ENCODE results near the gene ADCY3. TPM values are rescaled to one million over a fixed set of nuclear protein-coding genes. Genes with fewer than 3 reads are reported as not detected.

ADCY3 gene
- total and polyA plus RNA-seq, 2 of the 13 experiments (the other 11 are each of a cell fraction or from before 2014, with no cell fraction given): 0.11 to 0.61 TPM

DNA sequence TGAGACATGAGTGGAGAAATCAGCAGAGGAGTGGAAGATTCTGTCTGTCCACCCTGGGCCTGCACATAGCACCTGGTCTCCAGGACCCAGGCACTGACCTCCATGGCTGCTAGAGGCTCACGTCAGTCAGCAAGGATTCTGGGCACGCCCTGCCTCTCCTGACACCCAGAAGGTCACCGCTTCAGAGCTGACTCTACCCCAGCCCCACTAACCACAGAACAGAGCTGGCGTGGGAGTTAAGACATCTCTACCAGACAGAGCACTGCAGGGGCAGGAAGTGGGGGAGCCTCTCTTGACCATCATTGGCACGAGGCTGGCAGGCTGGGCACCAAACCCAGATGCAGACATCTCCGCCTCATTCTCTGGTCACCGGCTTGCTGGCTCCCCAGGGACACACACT, 3.0 kb downstream of the ADCY3 start:
- H4K20me1 ChIP-seq (ENCODE audit: insufficient read depth, low read length): no peaks in the 10 kb centered on the region; the same call in 1 of the 2 replicates
- DNase-seq (ENCODE audit: low spot score) (no peak), ATAC-seq (no peak), FAIRE-seq (no peak)
- no TSS peak for BruUV-seq (replicated peaks)
- 41% methylated on average over 7 of the region's 7 CpGs for WGBS (ENCODE audit: low lambda C conversion rate)
- H3K4me2 ChIP-seq (ENCODE audit: low read depth, low read length): no peak overlapping the region
- in situ Hi-C loops (cut with HindIII; ENCODE audit: extremely low pct_ligation_motif_present, low pct_unique_long_range_greater_than_20kb): no loop called here
- no peaks in the 10 kb centered on the region for H3K9me3 ChIP-seq (ENCODE audit: low read length)
- no peak overlapping the region for H3K9ac ChIP-seq (ENCODE audit: insufficient read depth, low read depth, low read length)
- peaks cover 22 to 78% of the 10 kb centered on the region in 2 experiments for H3K27me3 ChIP-seq (ENCODE audit: control insufficient read depth in 1 of 2, insufficient read depth in 2 of 2, low read length in 2 of 2)
- TF ChIP-seq KLF15 (CRISPR knock-in tag; IDR thresholded peaks at IDR 0.05; ENCODE audit: borderline replicate concordance): no peak
- peaks cover 13% of the 10 kb centered on the region for H3K4me1 ChIP-seq (ENCODE audit: insufficient read depth, low read length)
- H3K79me2 ChIP-seq (ENCODE audit: insufficient read depth, low read length): no peaks in the 10 kb centered on the region
- CTCF ChIA-PET (ENCODE audit: low intra/inter-chr PET ratio, low total read pairs): no interaction called here
- H3K4me3 ChIP-seq (replicated peaks in 1 of 3; ENCODE audit: insufficient read depth in 1 of 3, low read depth in 2 of 3, low read length in 3 of 3): no peak overlapping the region
- POLR2A ChIA-PET: no interaction called here
- no peak overlapping the region for H2AFZ ChIP-seq (ENCODE audit: low read length)
- intact Hi-C loops (cut with micrococcal nuclease; ENCODE audit: unreplicated experiment): no loop called here
- H3K27ac ChIP-seq (ENCODE audit: extremely low read length, insufficient read depth, low read length): no peak overlapping the region
- no peaks in the 10 kb centered on the region for H3K36me3 ChIP-seq (replicated peaks in 1 of 2; ENCODE audit: control insufficient read depth in 1 of 2, insufficient read depth in 2 of 2, low read length in 2 of 2)

DNA sequence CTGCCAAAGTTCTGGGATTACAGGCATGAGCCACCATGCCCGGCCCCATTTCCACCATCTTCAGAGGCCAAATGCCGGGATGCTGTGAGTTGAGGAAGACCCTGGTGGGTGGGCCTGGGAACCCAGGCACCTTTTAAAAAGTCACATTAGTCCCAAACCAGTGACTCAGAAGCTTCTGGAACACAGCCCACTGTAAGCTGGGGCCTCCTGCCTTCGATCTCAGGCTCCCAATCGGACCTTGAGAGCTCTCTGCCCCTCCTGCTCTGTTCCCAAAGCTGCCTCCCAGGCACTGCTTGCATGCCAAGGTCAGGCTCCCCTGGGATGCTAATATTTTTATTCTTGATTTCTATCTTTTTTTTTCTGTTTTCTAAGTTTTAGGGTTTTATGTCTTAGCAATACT, 4.2 kb downstream of the ADCY3 start:
- intact Hi-C loops (cut with micrococcal nuclease; ENCODE audit: unreplicated experiment) (no loop called here), in situ Hi-C loops (cut with HindIII; ENCODE audit: extremely low pct_ligation_motif_present, low pct_unique_long_range_greater_than_20kb) (no loop called here)
- no peak overlapping the region for H3K9ac ChIP-seq (ENCODE audit: insufficient read depth, low read depth, low read length)
- 24% methylated on average over 3 of the region's 4 CpGs for WGBS (ENCODE audit: low lambda C conversion rate)
- H3K79me2 ChIP-seq (ENCODE audit: insufficient read depth, low read length): no peaks in the 10 kb centered on the region
- TF ChIP-seq MED13 (CRISPR knock-in tag; IDR thresholded peaks at IDR 0.05): no peak
- TF ChIP-seq ZNF749 (CRISPR knock-in tag; IDR thresholded peaks at IDR 0.05; ENCODE audit: borderline replicate concordance): 0 out of 2 replicates have a peak, but pooled peaks have one; percentile 28
- TF ChIP-seq, protein P1, sequence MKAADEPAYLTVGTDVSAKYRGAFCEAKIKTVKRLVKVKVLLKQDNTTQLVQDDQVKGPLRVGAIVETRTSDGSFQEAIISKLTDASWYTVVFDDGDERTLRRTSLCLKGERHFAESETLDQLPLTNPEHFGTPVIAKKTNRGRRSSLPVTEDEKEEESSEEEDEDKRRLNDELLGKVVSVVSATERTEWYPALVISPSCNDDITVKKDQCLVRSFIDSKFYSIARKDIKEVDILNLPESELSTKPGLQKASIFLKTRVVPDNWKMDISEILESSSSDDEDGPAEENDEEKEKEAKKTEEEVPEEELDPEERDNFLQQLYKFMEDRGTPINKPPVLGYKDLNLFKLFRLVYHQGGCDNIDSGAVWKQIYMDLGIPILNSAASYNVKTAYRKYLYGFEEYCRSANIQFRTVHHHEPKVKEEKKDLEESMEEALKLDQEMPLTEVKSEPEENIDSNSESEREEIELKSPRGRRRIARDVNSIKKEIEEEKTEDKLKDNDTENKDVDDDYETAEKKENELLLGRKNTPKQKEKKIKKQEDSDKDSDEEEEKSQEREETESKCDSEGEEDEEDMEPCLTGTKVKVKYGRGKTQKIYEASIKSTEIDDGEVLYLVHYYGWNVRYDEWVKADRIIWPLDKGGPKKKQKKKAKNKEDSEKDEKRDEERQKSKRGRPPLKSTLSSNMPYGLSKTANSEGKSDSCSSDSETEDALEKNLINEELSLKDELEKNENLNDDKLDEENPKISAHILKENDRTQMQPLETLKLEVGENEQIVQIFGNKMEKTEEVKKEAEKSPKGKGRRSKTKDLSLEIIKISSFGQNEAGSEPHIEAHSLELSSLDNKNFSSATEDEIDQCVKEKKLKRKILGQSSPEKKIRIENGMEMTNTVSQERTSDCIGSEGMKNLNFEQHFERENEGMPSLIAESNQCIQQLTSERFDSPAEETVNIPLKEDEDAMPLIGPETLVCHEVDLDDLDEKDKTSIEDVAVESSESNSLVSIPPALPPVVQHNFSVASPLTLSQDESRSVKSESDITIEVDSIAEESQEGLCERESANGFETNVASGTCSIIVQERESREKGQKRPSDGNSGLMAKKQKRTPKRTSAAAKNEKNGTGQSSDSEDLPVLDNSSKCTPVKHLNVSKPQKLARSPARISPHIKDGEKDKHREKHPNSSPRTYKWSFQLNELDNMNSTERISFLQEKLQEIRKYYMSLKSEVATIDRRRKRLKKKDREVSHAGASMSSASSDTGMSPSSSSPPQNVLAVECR (CRISPR knock-in tag; IDR thresholded peaks at IDR 0.05; ENCODE audit: borderline replicate concordance): no peak
- TF ChIP-seq, protein P2, sequence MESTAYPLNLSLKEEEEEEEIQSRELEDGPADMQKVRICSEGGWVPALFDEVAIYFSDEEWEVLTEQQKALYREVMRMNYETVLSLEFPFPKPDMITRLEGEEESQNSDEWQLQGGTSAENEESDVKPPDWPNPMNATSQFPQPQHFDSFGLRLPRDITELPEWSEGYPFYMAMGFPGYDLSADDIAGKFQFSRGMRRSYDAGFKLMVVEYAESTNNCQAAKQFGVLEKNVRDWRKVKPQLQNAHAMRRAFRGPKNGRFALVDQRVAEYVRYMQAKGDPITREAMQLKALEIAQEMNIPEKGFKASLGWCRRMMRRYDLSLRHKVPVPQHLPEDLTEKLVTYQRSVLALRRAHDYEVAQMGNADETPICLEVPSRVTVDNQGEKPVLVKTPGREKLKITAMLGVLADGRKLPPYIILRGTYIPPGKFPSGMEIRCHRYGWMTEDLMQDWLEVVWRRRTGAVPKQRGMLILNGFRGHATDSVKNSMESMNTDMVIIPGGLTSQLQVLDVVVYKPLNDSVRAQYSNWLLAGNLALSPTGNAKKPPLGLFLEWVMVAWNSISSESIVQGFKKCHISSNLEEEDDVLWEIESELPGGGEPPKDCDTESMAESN (CRISPR knock-in tag; conservative IDR thresholded peaks at IDR 0.05): no peak
- ChIA-PET POLR2A (no interaction called here), CTCF (ENCODE audit: low intra/inter-chr PET ratio, low total read pairs) (no interaction called here)
- peaks cover 9% of the 10 kb centered on the region for H3K4me1 ChIP-seq (ENCODE audit: insufficient read depth, low read length)
- no peak overlapping the region for H3K27ac ChIP-seq (ENCODE audit: extremely low read length, insufficient read depth, low read length)
- no peak overlapping the region for H3K4me2 ChIP-seq (ENCODE audit: low read depth, low read length)
- H3K4me3 ChIP-seq (replicated peaks in 1 of 3; ENCODE audit: insufficient read depth in 1 of 3, low read depth in 2 of 3, low read length in 3 of 3): no peak overlapping the region
- no peak overlapping the region for H2AFZ ChIP-seq (ENCODE audit: low read length)
- no peaks in the 10 kb centered on the region for H3K9me3 ChIP-seq (ENCODE audit: low read length)
- ATAC-seq (no peak), DNase-seq (ENCODE audit: low spot score) (no peak), FAIRE-seq (no peak)
- H3K27me3 ChIP-seq (ENCODE audit: control insufficient read depth in 1 of 2, insufficient read depth in 2 of 2, low read length in 2 of 2): peaks cover 20 to 70% of the 10 kb centered on the region in 2 experiments
- no TSS peak for BruUV-seq (replicated peaks)
- no peaks in the 10 kb centered on the region; the same call in 1 of the 2 replicates for H4K20me1 ChIP-seq (ENCODE audit: insufficient read depth, low read length)
- H3K36me3 ChIP-seq (replicated peaks in 1 of 2; ENCODE audit: control insufficient read depth in 1 of 2, insufficient read depth in 2 of 2, low read length in 2 of 2): no peaks in the 10 kb centered on the region

All from HepG2 (cell line).